Activated T-helper 1 cell treated with anti-CD3 and anti-CD28 coated beads, Interleukin-12 subunit alpha, Interleukin-12 subunit beta, Interleukin-2, Interleukin-4 antibody, amounts not matched to agents 30 ng/mL and 10 ng/mL and 1 ng/mL, durations not matched to agents 14 hours and 24 hours and 36 hours (primary cell): Measurements from ENCODE around the gene VDR. TPM values are rescaled to one million over a fixed set of nuclear protein-coding genes. Genes with fewer than 3 reads are reported as not detected.

Experiments used
- DNase-seq: peaks from one replicate; pipeline ENCODE4 v3.0.0; 2021; ENCODE audit warnings: low spot score
- H3K27ac Mint-ChIP-seq: one replicate; pipeline ENCODE4 v1.8.0; 2021; ENCODE audit warnings: mild to moderate bottlenecking, mixed read lengths
- H3K27me3 Mint-ChIP-seq: one replicate; pipeline ENCODE4 v1.8.0; 2022; ENCODE audit warnings: mild to moderate bottlenecking, moderate library complexity, mixed read lengths; ENCODE audit not compliant: insufficient read depth
- H3K36me3 Mint-ChIP-seq: one replicate; pipeline ENCODE4 v1.8.0; 2021; ENCODE audit warnings: low read depth, mixed read lengths
- H3K4me1 Mint-ChIP-seq: one replicate; pipeline ENCODE4 v1.8.0; 2021; ENCODE audit warnings: low read depth, mixed read lengths
- H3K4me3 Mint-ChIP-seq: one replicate; pipeline ENCODE4 v1.8.0; 2021; ENCODE audit warnings: mild to moderate bottlenecking, moderate library complexity, mixed read lengths
- H3K9me3 Mint-ChIP-seq: one replicate; pipeline ENCODE4 v1.8.0; 2021; ENCODE audit warnings: mixed read lengths
- intact Hi-C: fragments of 100-400 bp; cut with micrococcal nuclease; formaldehyde crosslinking; loops from one replicate; pipeline ENCODE4 v1.15.1; 2024
- total RNA-seq: library from RNA; stranded (reverse); gene quantifications from 2 replicates; pipeline ENCODE4 v1.2.3, GENCODE V29; 2022

VDR gene
- total RNA-seq, 1 donor from 2014 or later = 318 TPM

GRCh38 chr12:47885566-47885965, 19.2 kb downstream of the VDR start:
- intact Hi-C loops = loop anchor here (1.0 to 10.0 kb wide), 15 partner anchors 18 to 1895 kb away; partner anchors contain the start of genes ASB8, CCDC184, RPAP3 and SCAF11
- Mint-ChIP-seq H3K27ac (peak overlapping the region; percentile 100), H3K4me3 (peak overlapping the region; percentile 94), H3K9me3 (no peaks in the 10 kb centered on the region), H3K27me3 (no peaks in the 10 kb centered on the region), H3K36me3 (peaks cover 74% of the 10 kb centered on the region), H3K4me1 (peaks cover 94% of the 10 kb centered on the region)
- DNase-seq = no peak

DNA sequence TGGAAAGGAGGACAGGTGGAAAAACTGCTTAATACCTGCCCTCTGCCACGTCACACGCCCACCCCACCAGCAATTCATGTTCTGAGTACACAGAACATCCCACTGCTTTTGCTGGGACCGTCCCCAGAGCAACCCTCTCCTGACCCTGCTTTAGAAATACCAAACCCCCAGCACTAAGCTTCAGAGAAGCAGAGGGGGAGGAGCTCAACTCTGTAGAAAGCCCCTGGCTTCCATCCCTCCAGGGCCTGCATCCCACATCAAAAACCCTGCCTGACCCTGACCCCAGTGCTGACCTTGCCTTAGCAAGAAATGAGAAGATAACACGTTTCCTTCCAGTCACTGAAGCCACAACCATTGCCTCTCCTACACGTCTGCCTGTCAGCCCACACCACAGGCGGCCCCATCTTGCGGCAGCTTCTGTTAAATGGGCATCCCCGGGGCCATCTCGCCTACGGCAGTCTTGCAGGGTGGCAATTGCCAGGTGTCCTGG, 19.7 kb downstream of the VDR start:
- Mint-ChIP-seq H3K27me3 (no peaks in the 10 kb centered on the region), H3K4me1 (peaks cover 94% of the 10 kb centered on the region), H3K9me3 (no peaks in the 10 kb centered on the region), H3K4me3 (peak overlapping the region; percentile 94), H3K27ac (peak overlapping the region; percentile 100), H3K36me3 (peaks cover 74% of the 10 kb centered on the region)
- peak; percentile 79 for DNase-seq
- intact Hi-C loops = loop anchor here (1.0 to 10.0 kb wide), 15 partner anchors 18 to 1894 kb away; partner anchors contain the start of genes ASB8, CCDC184, RPAP3 and SCAF11

DNA sequence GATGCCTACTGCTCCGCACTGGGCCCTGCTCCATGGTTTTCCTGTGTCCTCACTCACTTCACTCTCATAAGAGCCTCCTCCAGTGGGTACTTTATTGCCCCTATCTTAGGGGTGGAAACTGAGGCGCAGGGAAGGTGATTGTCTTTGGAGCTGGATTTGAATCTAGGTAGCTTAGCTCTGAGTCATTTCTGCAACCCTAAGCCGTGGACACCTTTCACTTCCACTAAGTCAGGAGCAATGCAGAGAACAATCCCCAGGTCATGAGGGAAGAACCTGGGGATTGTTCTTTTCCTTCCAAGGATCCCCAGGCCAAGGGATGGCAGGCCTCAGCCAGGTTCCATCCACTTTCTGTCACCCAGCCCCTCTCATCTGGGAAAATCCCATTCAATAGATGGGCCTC, 20.3 kb downstream of the VDR start:
- intact Hi-C loops = loop anchor here (2.0 to 10.0 kb wide), 8 partner anchors 178 to 1894 kb away; partner anchors contain the start of genes ASB8, RPAP3 and SCAF11
- DNase-seq = no peak
- H3K36me3 Mint-ChIP-seq = peaks cover 76% of the 10 kb centered on the region
- H3K9me3 Mint-ChIP-seq = no peaks in the 10 kb centered on the region
- H3K27ac Mint-ChIP-seq = peak overlapping the region; percentile 100
- H3K4me1 Mint-ChIP-seq = peaks cover 94% of the 10 kb centered on the region
- no peaks in the 10 kb centered on the region for H3K27me3 Mint-ChIP-seq
- H3K4me3 Mint-ChIP-seq = peak overlapping the region; percentile 94

DNA sequence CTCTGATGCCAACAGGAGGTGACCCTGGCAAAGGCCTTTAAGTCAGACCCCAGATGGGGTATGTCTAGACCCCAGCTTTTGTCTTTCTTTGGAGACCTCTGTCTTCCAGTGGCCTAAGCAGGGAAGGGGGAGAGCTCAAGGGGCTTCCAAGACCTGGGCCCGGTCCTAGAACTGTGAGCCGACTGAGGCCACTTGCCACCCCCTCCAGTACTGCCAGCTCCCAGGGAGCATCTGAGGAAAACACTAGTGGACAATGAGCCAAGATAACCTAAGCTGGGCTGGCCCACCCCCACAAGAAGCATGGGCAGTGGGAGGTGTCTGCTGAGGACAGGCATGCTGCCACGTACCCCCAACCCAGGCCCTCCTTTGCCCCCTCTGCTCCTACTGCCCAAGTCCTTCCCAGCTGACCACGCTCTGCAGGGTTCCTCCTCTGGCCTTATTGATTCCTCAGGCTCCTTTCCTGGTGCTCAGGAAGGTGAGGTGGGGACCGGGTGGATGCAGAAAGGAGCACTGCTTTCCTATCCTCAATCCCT, 21.1 kb downstream of the VDR start:
- intact Hi-C loops = loop anchor here (2.0 to 10.0 kb wide), 8 partner anchors 177 to 1893 kb away; partner anchors contain the start of genes ASB8, RPAP3 and SCAF11
- Mint-ChIP-seq H3K4me1 (peaks cover 91% of the 10 kb centered on the region), H3K4me3 (peak overlapping the region; percentile 94), H3K36me3 (peaks cover 74% of the 10 kb centered on the region), H3K27me3 (no peaks in the 10 kb centered on the region), H3K27ac (peak overlapping the region; percentile 100), H3K9me3 (no peaks in the 10 kb centered on the region)
- DNase-seq = no peak

- Mint-ChIP-seq H3K27ac (peak overlapping the region; percentile 100), H3K9me3 (no peaks in the 10 kb centered on the region), H3K36me3 (peaks cover 76% of the 10 kb centered on the region), H3K4me3 (peak overlapping the region; percentile 94), H3K4me1 (peaks cover 91% of the 10 kb centered on the region), H3K27me3 (no peaks in the 10 kb centered on the region)
- DNase-seq = peak; percentile 44
- intact Hi-C loops = loop anchor here (1.0 to 10.0 kb wide), 7 partner anchors 8 to 1668 kb away; no protein-coding TSS in a partner anchor
Observed at GRCh38 chr12:47882781-47883546, 21.8 kb downstream of the VDR start.

GRCh38 chr12:47881826-47882427, 22.9 kb downstream of the VDR start:
- DNase-seq = no peak
- peaks cover 91% of the 10 kb centered on the region for H3K4me1 Mint-ChIP-seq
- peak overlapping the region; percentile 100 for H3K27ac Mint-ChIP-seq
- H3K36me3 Mint-ChIP-seq = peaks cover 75% of the 10 kb centered on the region
- H3K4me3 Mint-ChIP-seq = peak overlapping the region; percentile 94
- H3K9me3 Mint-ChIP-seq = no peaks in the 10 kb centered on the region
- intact Hi-C loops = loop anchor here (1.0 to 10.0 kb wide), 7 partner anchors 8 to 1667 kb away; no protein-coding TSS in a partner anchor
- H3K27me3 Mint-ChIP-seq = no peaks in the 10 kb centered on the region

DNA sequence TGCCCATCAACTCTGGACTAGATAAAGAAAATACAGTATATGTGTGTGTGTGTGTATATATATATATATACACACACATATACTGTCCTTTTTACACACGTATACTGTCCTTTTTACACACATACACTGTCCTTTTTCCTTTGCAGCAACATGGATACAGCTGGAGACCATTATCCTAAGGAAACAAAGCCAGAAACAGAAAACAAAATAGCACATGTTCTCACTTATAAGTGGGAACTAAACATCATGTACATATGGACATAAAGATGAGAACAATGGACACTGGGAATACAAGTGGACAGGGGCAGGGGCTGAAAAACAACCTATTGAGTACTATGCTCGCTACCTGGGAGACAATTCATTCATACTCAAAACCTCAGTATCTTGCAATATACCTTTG, 23.7 kb downstream of the VDR start:
- intact Hi-C loops = loop anchor here (5.0 to 10.0 kb wide), 5 partner anchors 486 to 1666 kb away; no protein-coding TSS in a partner anchor
- Mint-ChIP-seq H3K9me3 (no peaks in the 10 kb centered on the region), H3K27me3 (no peaks in the 10 kb centered on the region), H3K4me3 (peak overlapping the region; percentile 94), H3K4me1 (peaks cover 91% of the 10 kb centered on the region), H3K36me3 (peaks cover 77% of the 10 kb centered on the region), H3K27ac (peak overlapping the region; percentile 100)
- no peak for DNase-seq

DNA sequence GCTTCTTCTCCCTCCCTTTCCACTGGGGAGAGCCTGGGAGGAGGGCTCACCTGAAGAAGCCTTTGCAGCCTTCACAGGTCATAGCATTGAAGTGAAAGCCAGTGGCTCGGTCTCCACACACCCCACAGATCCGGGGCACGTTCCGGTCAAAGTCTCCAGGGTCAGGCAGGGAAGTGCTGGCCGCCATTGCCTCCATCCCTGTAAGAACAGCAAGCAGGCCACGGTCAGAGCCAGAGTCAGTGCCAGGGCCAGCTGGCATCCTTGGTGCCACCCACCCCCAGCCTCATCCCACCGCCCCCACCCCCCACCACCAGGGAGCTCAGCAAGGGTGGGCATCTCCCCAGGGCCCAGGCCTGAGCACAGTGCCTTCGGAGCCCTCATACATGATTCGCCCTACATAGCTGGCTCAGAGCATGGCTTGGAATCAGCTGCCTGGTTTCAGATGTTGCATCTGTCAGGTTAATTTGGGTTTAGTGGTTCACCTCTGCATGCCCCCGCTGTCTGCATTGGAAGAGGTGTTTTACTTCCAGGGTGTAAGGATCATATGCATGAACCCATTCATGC, 25.8 kb downstream of the VDR start:
- H3K4me3 Mint-ChIP-seq = peak overlapping the region; percentile 74
- H3K27ac Mint-ChIP-seq = peak overlapping the region; percentile 90
- no peak for DNase-seq
- H3K4me1 Mint-ChIP-seq = peaks cover 91% of the 10 kb centered on the region
- H3K27me3 Mint-ChIP-seq = no peaks in the 10 kb centered on the region
- H3K36me3 Mint-ChIP-seq = peaks cover 83% of the 10 kb centered on the region
- no peaks in the 10 kb centered on the region for H3K9me3 Mint-ChIP-seq
- intact Hi-C loops = no loop called here

GRCh38 chr12:47878293-47878917, 26.4 kb downstream of the VDR start:
- Mint-ChIP-seq H3K27me3 (no peaks in the 10 kb centered on the region), H3K9me3 (no peaks in the 10 kb centered on the region), H3K4me3 (peak overlapping the region; percentile 43), H3K36me3 (peaks cover 84% of the 10 kb centered on the region), H3K4me1 (peaks cover 90% of the 10 kb centered on the region), H3K27ac (peak overlapping the region; percentile 86)
- DNase-seq = no peak
- intact Hi-C loops = no loop called here

- H3K36me3 Mint-ChIP-seq = peaks cover 87% of the 10 kb centered on the region
- intact Hi-C loops = no loop called here
- peak overlapping the region; percentile 74 for H3K27ac Mint-ChIP-seq
- H3K4me1 Mint-ChIP-seq = peaks cover 91% of the 10 kb centered on the region
- H3K9me3 Mint-ChIP-seq = no peaks in the 10 kb centered on the region
- no peak for DNase-seq
- peak overlapping the region; percentile 23 for H3K4me3 Mint-ChIP-seq
- H3K27me3 Mint-ChIP-seq = no peaks in the 10 kb centered on the region
Observed at GRCh38 chr12:47877081-47877480, 27.7 kb downstream of the VDR start.

DNA sequence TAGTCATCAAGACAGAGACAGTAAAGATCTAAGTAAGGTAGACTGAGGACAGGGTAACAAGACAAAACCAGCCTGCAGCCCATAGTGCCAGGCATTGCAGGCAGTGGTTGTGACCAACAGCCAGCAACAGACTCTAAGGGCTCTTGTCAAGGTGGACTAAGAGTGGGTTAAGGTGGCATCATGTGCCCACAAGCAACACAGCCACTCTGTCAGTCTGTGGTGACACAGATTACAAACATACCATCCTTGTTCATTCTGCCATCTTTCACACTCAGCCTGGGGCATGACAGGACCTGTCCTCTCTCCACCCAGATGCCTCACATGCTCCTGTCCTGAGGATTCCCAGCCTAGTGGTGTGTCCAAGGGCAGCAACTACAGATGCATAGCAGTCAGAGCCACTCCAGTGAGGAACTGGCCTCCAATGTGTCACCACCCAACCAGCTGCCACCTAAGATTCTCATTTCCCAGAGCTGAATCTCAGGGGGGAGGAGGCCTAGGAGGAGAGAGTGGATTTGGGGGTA, 28.3 kb downstream of the VDR start:
- intact Hi-C loops = no loop called here
- DNase-seq = no peak

More for the DNA sequence above, 28.3 kb downstream of the VDR start:
- H3K4me3 Mint-ChIP-seq = peak overlapping the region; percentile 23
- H3K36me3 Mint-ChIP-seq = peaks cover 87% of the 10 kb centered on the region
- H3K9me3 Mint-ChIP-seq = no peaks in the 10 kb centered on the region
- H3K27ac Mint-ChIP-seq = peak overlapping the region; percentile 74
- no peaks in the 10 kb centered on the region for H3K27me3 Mint-ChIP-seq
- peaks cover 91% of the 10 kb centered on the region for H3K4me1 Mint-ChIP-seq
